H9 (cell line): ENCODE results near the gene FXYD2. TPM values are rescaled to one million over a fixed set of nuclear protein-coding genes. Genes with fewer than 3 reads are reported as not detected.

Experiments used
- DNase-seq: peaks from one replicate; pipeline ENCODE4 v3.0.0-alpha.2; 2017
- H2AFZ ChIP-seq: one replicate; pipeline ENCODE4 v1.6.1; 2013; ENCODE audit warnings: mild to moderate bottlenecking, low read length, control low read depth, moderate library complexity
- H2AK5ac ChIP-seq: 2 replicates; pipeline ENCODE4 v1.6.1; 2013; ENCODE audit warnings: low read length, control low read depth, mixed read lengths; ENCODE audit not compliant: insufficient read length
- H2BK120ac ChIP-seq: one replicate; pipeline ENCODE4 v1.6.1; 2013; ENCODE audit warnings: low read depth, mild to moderate bottlenecking, low read length, control low read depth, inconsistent platforms; ENCODE audit not compliant: poor library complexity, severe bottlenecking
- H2BK12ac ChIP-seq: 2 replicates; pipeline ENCODE4 v1.6.1; 2013; ENCODE audit warnings: low read length, control low read depth, mixed read lengths, low read depth; ENCODE audit not compliant: insufficient read length
- H2BK15ac ChIP-seq: 2 replicates; pipeline ENCODE4 v1.6.1; 2013; ENCODE audit warnings: low read depth, low read length, control low read depth
- H2BK20ac ChIP-seq: one replicate; pipeline ENCODE4 v1.6.1; 2013; ENCODE audit warnings: low read depth, mild to moderate bottlenecking, low read length, control low read depth, inconsistent platforms; ENCODE audit not compliant: poor library complexity, severe bottlenecking
- H2BK5ac ChIP-seq: 2 replicates; pipeline ENCODE4 v1.6.1; 2013; ENCODE audit warnings: low read length, control low read depth, mixed read lengths; ENCODE audit not compliant: insufficient read length
- H3K14ac ChIP-seq: 2 replicates; pipeline ENCODE4 v1.6.1; 2013; ENCODE audit warnings: low read length, control low read depth; ENCODE audit not compliant: insufficient read depth
- H3K18ac ChIP-seq: 2 replicates; pipeline ENCODE4 v1.6.1; 2013; ENCODE audit warnings: low read depth, mild to moderate bottlenecking, mixed read lengths, low read length, control low read depth; ENCODE audit not compliant: insufficient read length
- H3K23ac ChIP-seq: 2 replicates; pipeline ENCODE4 v1.6.1; 2013; ENCODE audit warnings: low read length, control low read depth, mixed read lengths, low read depth; ENCODE audit not compliant: insufficient read length
- H3K23me2 ChIP-seq: 2 replicates; pipeline ENCODE4 v1.6.1; 2013; ENCODE audit warnings: low read depth, mild to moderate bottlenecking, mixed read lengths, low read length, control low read depth; ENCODE audit not compliant: insufficient read length, poor library complexity, severe bottlenecking
- H3K27ac ChIP-seq: 2 replicates; pipeline ENCODE4 v1.5.1; 2013; ENCODE audit warnings: low read length, control low read depth, mixed read lengths, low read depth; ENCODE audit not compliant: insufficient read length
- H3K27me3 ChIP-seq: 2 replicates; pipeline ENCODE4 v1.6.1; 2013; ENCODE audit warnings: low read length, control low read depth, inconsistent platforms; ENCODE audit not compliant: insufficient read depth
- H3K4ac ChIP-seq: 2 replicates; pipeline ENCODE4 v1.6.1; 2013; ENCODE audit warnings: low read depth, mild to moderate bottlenecking, control low read depth, inconsistent platforms, low read length, moderate library complexity
- H3K4me1 ChIP-seq: 2 replicates; pipeline ENCODE4 v1.6.1; 2013; ENCODE audit warnings: low read length, control low read depth, inconsistent platforms; ENCODE audit not compliant: insufficient read depth
- H3K4me2 ChIP-seq: 2 replicates; pipeline ENCODE4 v1.6.1; 2013; ENCODE audit warnings: low read length, control low read depth, mixed read lengths; ENCODE audit not compliant: insufficient read length, insufficient read depth
- H3K56ac ChIP-seq: 2 replicates; pipeline ENCODE4 v1.6.1; 2013; ENCODE audit warnings: low read depth, mild to moderate bottlenecking, mixed read lengths, low read length, control low read depth; ENCODE audit not compliant: insufficient read length
- H3K79me1 ChIP-seq: 2 replicates; pipeline ENCODE4 v1.6.1; 2013; ENCODE audit warnings: low read depth, mild to moderate bottlenecking, moderate library complexity, low read length, control low read depth, inconsistent platforms; ENCODE audit not compliant: insufficient read depth, poor library complexity, severe bottlenecking
- H3K79me2 ChIP-seq: 2 replicates; pipeline ENCODE4 v1.6.1; 2013; ENCODE audit warnings: low read length, control low read depth, inconsistent platforms; ENCODE audit not compliant: insufficient read depth
- H3K9ac ChIP-seq: 2 replicates; pipeline ENCODE4 v1.6.1; 2013; ENCODE audit warnings: low read length, control low read depth, mixed read lengths; ENCODE audit not compliant: insufficient read length; ENCODE audit errors: extremely low read depth
- H3K9me3 ChIP-seq: one replicate; pipeline ENCODE4 v1.6.1; 2013; ENCODE audit warnings: low read depth, low read length, inconsistent platforms; ENCODE audit not compliant: control insufficient read depth
- H3T11ph ChIP-seq: one replicate; pipeline ENCODE4 v1.6.1; 2013; ENCODE audit warnings: mild to moderate bottlenecking, low read length, control low read depth, inconsistent platforms
- H4K20me1 ChIP-seq: one replicate; pipeline ENCODE4 v1.6.1; 2013; ENCODE audit not compliant: control insufficient read depth, insufficient read length, insufficient read depth
- H4K5ac ChIP-seq: 2 replicates; pipeline ENCODE4 v1.6.1; 2013; ENCODE audit warnings: low read depth, mild to moderate bottlenecking, mixed read lengths, low read length, control low read depth; ENCODE audit not compliant: insufficient read length
- H4K8ac ChIP-seq: replicated peaks from 2 replicates; pipeline ENCODE4 v1.6.1; 2013; ENCODE audit warnings: low read length, control low read depth, mixed read lengths, low read depth; ENCODE audit not compliant: insufficient read length
- H4K91ac ChIP-seq: 2 replicates; pipeline ENCODE4 v1.6.1; 2013; ENCODE audit warnings: low read depth, mild to moderate bottlenecking, moderate library complexity, mixed read lengths, low read length, control low read depth; ENCODE audit not compliant: insufficient read length
- H3K27ac Mint-ChIP-seq, 3 experiments: 2 replicates in 2 of 3; 3 replicates in 1 of 3; pipeline ENCODE4 v1.8.0; 2020 to 2021; ENCODE audit warnings: mixed read lengths in 3 of 3, mild to moderate bottlenecking in 1 of 3, moderate library complexity in 1 of 3
- H3K27me3 Mint-ChIP-seq: 2 replicates; pipeline ENCODE4 v1.8.0; 2021; ENCODE audit warnings: low read depth, mild to moderate bottlenecking, moderate library complexity, mixed read lengths
- H3K36me3 Mint-ChIP-seq, 3 experiments: 2 replicates in 2 of 3; 3 replicates in 1 of 3; pipeline ENCODE4 v1.8.0; 2020 to 2021; ENCODE audit warnings: low read depth in 3 of 3, mixed read lengths in 3 of 3; ENCODE audit not compliant: insufficient read depth in 1 of 3
- H3K4me1 Mint-ChIP-seq, 2 experiments: 2 replicates each; pipeline ENCODE4 v1.8.0; 2020; ENCODE audit warnings: mixed read lengths in 2 of 2
- H3K4me3 Mint-ChIP-seq, 2 experiments: 2 replicates in 1 of 2; 3 replicates in 1 of 2; pipeline ENCODE4 v1.8.0; 2020 to 2021; ENCODE audit warnings: mild to moderate bottlenecking in 2 of 2, mixed read lengths in 2 of 2, moderate library complexity in 1 of 2
- H3K9me3 Mint-ChIP-seq, 2 experiments: 2 replicates in 1 of 2; 3 replicates in 1 of 2; pipeline ENCODE4 v1.8.0; 2020; ENCODE audit warnings: mild to moderate bottlenecking in 2 of 2, mixed read lengths in 2 of 2, moderate library complexity in 1 of 2
- CTCF ChIP-seq: fragments of 200-600 bp; sonication (generic); conservative IDR thresholded peaks from 3 replicates; pipeline ENCODE4 v1.8.0; 2021; ENCODE audit warnings: antibody characterized with exemption, mild to moderate bottlenecking
- WGBS: extraction: QIAGEN DNeasy Blood & Tissue Kit; methylation state at CpG from one replicate; pipeline ENCODE4 v1.1.7; 2013; ENCODE audit warnings: missing lambda C conversion rate, low lambda C conversion rate, mixed read lengths; ENCODE audit not compliant: insufficient read length; ENCODE audit errors: extremely low coverage; 5-methylcytosine and 5-hydroxymethylcytosine counted together
- total RNA-seq: library from RNA; stranded (reverse); gene quantifications from 2 replicates; pipeline ENCODE4 v1.2.1, GENCODE V29; 2021

FXYD2 gene
- total RNA-seq, 1 experiment from 2014 or later: 0.79 TPM

- Mint-ChIP-seq H3K27me3 (peaks cover 2% of the 10 kb centered on the region), H3K9me3 (peaks cover 6 to 10% of the 10 kb centered on the region in 2 experiments), H3K36me3 (peaks cover 0 to 22% (median 17%) of the 10 kb centered on the region in 3 experiments; a peak in 6 of 7 replicates), H3K27ac (no peak overlapping the region; a peak in 1 of 7 replicates), H3K4me1 (peaks cover 15 to 27% of the 10 kb centered on the region in 2 experiments), H3K4me3 (no peak overlapping the region)
- Histone ChIP-seq H3K23me2 (no peaks in the 10 kb centered on the region), H3K9ac (no peak overlapping the region), H2BK20ac (no peak overlapping the region), H3T11ph (no peak overlapping the region), H3K27ac (no peak overlapping the region), H2BK12ac (no peak overlapping the region), H3K23ac (no peak overlapping the region), H3K4ac (no peak overlapping the region), H4K91ac (no peak overlapping the region), H3K18ac (no peak overlapping the region), H3K9me3 (no peaks in the 10 kb centered on the region), H3K4me2 (no peak overlapping the region), H2BK15ac (no peak overlapping the region), H4K20me1 (no peaks in the 10 kb centered on the region), H3K79me2 (no peaks in the 10 kb centered on the region; the same call in 1 of the 2 replicates), H3K79me1 (no peaks in the 10 kb centered on the region), H3K14ac (no peak overlapping the region), H3K4me1 (peaks cover 2% of the 10 kb centered on the region; the same call in 1 of the 2 replicates), H3K27me3 (no peaks in the 10 kb centered on the region), H3K56ac (no peak overlapping the region), H4K8ac (no peak overlapping the region), H2AFZ (no peak overlapping the region), H4K5ac (no peak overlapping the region), H2BK5ac (no peak overlapping the region), H2BK120ac (no peak overlapping the region), H2AK5ac (no peak overlapping the region)
- no CpG with 5 or more reads among the region's 3 CpGs for WGBS
- no peak for TF ChIP-seq CTCF
- peak; percentile 29 for DNase-seq
Observed at GRCh38 chr11:117851106-117851505, 26.6 kb upstream of the FXYD2 start.
